Spleen (tissue), 7 donors: Measurements from ENCODE around the gene SPATA19.

Experiments used
- CTCF ChIP-seq, 11 experiments: fragments of 200-600 bp in 7 of 11; fragments of 450-650 bp in 4 of 11; sonication (generic) in 4 of 11; IDR thresholded peaks in 8 of 11; conservative IDR thresholded peaks in 3 of 11; 1 replicate in 7 of 11; 2 replicates in 4 of 11; pipeline versions ENCODE4 v1.4.0 to v1.8.0; 2016 to 2021; ENCODE audit warnings: antibody characterized with exemption in 11 of 11, inconsistent platforms in 4 of 11, mild to moderate bottlenecking in 1 of 11
- POLR2AphosphoS5 ChIP-seq, 3 donors: sonication (generic); formaldehyde crosslinking; IDR thresholded peaks; one replicate each; pipeline ENCODE4 v1.5.1; 2017; ENCODE audit warnings: antibody characterized with exemption in 3 of 3
- donor health status: DM: no; HTN: no; CAD: no; lungs with moderate emphysema.
- donor health status: DM: no; HTN: no; CAD: no.
- donor health status: DM: no; HTN: no; CAD: no.

- TF ChIP-seq CTCF (IDR thresholded peaks at IDR 0.05 in 8 of 11, conservative IDR thresholded peaks at IDR 0.05 in 3 of 11) = peak in 2 of 11 experiments; percentile 26 to 40
- TF ChIP-seq POLR2AphosphoS5 (IDR thresholded peaks at IDR 0.05) = no peak
Measured at GRCh38 chr11:133835593-133836548, 9.4 kb downstream of the SPATA19 start.
